Loucy (cell line): ENCODE data around the gene KCND2.

ENCODE experiments used
- H2AFZ ChIP-seq: fragments of 200-600 bp; sonication (generic); 2 replicates; pipeline ENCODE4 v1.6.0; 2016; ENCODE audit warnings: antibody characterized with exemption, mild to moderate bottlenecking, low read length, moderate library complexity
- H3F3A ChIP-seq: fragments of 200-600 bp; 2 replicates; pipeline ENCODE4 v1.6.0; 2016; ENCODE audit warnings: antibody characterized with exemption, low read depth, mild to moderate bottlenecking
- H3K27me3 ChIP-seq: fragments of 200-600 bp; sonication (generic); 2 replicates; pipeline ENCODE4 v1.6.1; 2014; ENCODE audit warnings: low read length, mild to moderate bottlenecking; ENCODE audit not compliant: insufficient read depth, poor library complexity, severe bottlenecking
- H3K36me3 ChIP-seq: fragments of 200-600 bp; sonication (generic); 2 replicates; pipeline ENCODE4 v1.6.1; 2016; ENCODE audit warnings: low read length; ENCODE audit not compliant: insufficient read depth
- H3K4me1 ChIP-seq: fragments of 200-600 bp; sonication (generic); 2 replicates; pipeline ENCODE4 v1.5.1; 2014; ENCODE audit warnings: low read length, mild to moderate bottlenecking; ENCODE audit not compliant: insufficient read depth, poor library complexity, severe bottlenecking
- H3K4me2 ChIP-seq: fragments of 200-600 bp; sonication (generic); 2 replicates; pipeline ENCODE4 v1.6.0; 2014; ENCODE audit warnings: antibody characterized with exemption, low read length, low read depth, mild to moderate bottlenecking; ENCODE audit not compliant: poor library complexity, severe bottlenecking
- H3K4me3 ChIP-seq: fragments of 200-600 bp; sonication (generic); 2 replicates; pipeline ENCODE4 v1.5.1; 2014; ENCODE audit warnings: low read length, mild to moderate bottlenecking, mixed read lengths; ENCODE audit not compliant: poor library complexity, severe bottlenecking
- H3K79me2 ChIP-seq: fragments of 200-600 bp; sonication (generic); 2 replicates; pipeline ENCODE4 v1.6.1; 2014; ENCODE audit warnings: low read length; ENCODE audit not compliant: insufficient read depth
- H3K9ac ChIP-seq: fragments of 200-600 bp; sonication (generic); 2 replicates; pipeline ENCODE4 v1.6.0; 2014; ENCODE audit warnings: mild to moderate bottlenecking, low read depth, low read length, moderate library complexity; ENCODE audit not compliant: poor library complexity, severe bottlenecking
- H3K9me2 ChIP-seq: fragments of 200-600 bp; sonication (generic); replicated peaks from 2 replicates; pipeline ENCODE4 v1.6.1; 2016; ENCODE audit warnings: low read depth, low read length, mixed read lengths
- H3K9me3 ChIP-seq: fragments of 200-600 bp; sonication (generic); 2 replicates; pipeline ENCODE4 v1.6.1; 2014; ENCODE audit warnings: mild to moderate bottlenecking, antibody characterized with exemption, low read length, low read depth; ENCODE audit not compliant: insufficient read depth
- H4K20me1 ChIP-seq: fragments of 200-600 bp; sonication (generic); 2 replicates; pipeline ENCODE4 v1.6.0; 2014; ENCODE audit warnings: antibody characterized with exemption, low read length, mild to moderate bottlenecking; ENCODE audit not compliant: insufficient read depth, poor library complexity, severe bottlenecking
- CTCF ChIP-seq: fragments of 200-600 bp; sonication (generic); conservative IDR thresholded peaks from 2 replicates; pipeline ENCODE4 v1.5.1; 2014; ENCODE audit warnings: mild to moderate bottlenecking, antibody characterized with exemption, low read length
- EZH2phosphoT487 ChIP-seq: fragments of 200-600 bp; IDR thresholded peaks from 2 replicates; pipeline ENCODE4 v1.6.1; 2018; ENCODE audit warnings: antibody characterized with exemption, mild to moderate bottlenecking, moderate library complexity, borderline replicate concordance

KCND2 gene

GRCh38 chr7:120785095-120785494 lies 512.1 kb downstream of the KCND2 start:
- Histone ChIP-seq H3K4me1 (no peaks in the 10 kb centered on the region), H3K9me3 (no peaks in the 10 kb centered on the region), H3K79me2 (no peaks in the 10 kb centered on the region), H3K27me3 (no peaks in the 10 kb centered on the region), H3K9ac (no peak overlapping the region), H3F3A (no peaks in the 10 kb centered on the region), H2AFZ (no peak overlapping the region), H3K36me3 (no peaks in the 10 kb centered on the region), H3K9me2 (no peaks in the 10 kb centered on the region), H3K4me3 (no peak overlapping the region), H4K20me1 (no peaks in the 10 kb centered on the region), H3K4me2 (no peak overlapping the region)
- TF ChIP-seq CTCF (no peak), EZH2phosphoT487 (no peak)

- Histone ChIP-seq H3K27me3 (no peaks in the 10 kb centered on the region), H3K9me2 (no peaks in the 10 kb centered on the region), H3K9ac (no peak overlapping the region), H3K79me2 (no peaks in the 10 kb centered on the region), H3K4me2 (no peak overlapping the region), H3K36me3 (no peaks in the 10 kb centered on the region), H3K9me3 (no peaks in the 10 kb centered on the region), H3K4me3 (no peak overlapping the region), H3K4me1 (no peaks in the 10 kb centered on the region), H4K20me1 (no peaks in the 10 kb centered on the region), H3F3A (no peaks in the 10 kb centered on the region), H2AFZ (peak overlapping the region; percentile 9; the same call in 1 of the 2 replicates)
- TF ChIP-seq CTCF (peak; percentile 95), EZH2phosphoT487 (no peak)
Measured at GRCh38 chr7:120792091-120792860, 519.3 kb downstream of the KCND2 start.

- no peak overlapping the region for H2AFZ ChIP-seq
- H3K4me2 ChIP-seq: no peak overlapping the region
- no peaks in the 10 kb centered on the region for H3K4me1 ChIP-seq
- no peaks in the 10 kb centered on the region for H3K9me2 ChIP-seq
- TF ChIP-seq CTCF (no peak), EZH2phosphoT487 (no peak)
- no peaks in the 10 kb centered on the region for H3K36me3 ChIP-seq
- H4K20me1 ChIP-seq: no peaks in the 10 kb centered on the region
- H3K9ac ChIP-seq: no peak overlapping the region
- H3K79me2 ChIP-seq: no peaks in the 10 kb centered on the region
- H3K4me3 ChIP-seq: no peak overlapping the region
- H3F3A ChIP-seq: no peaks in the 10 kb centered on the region
- no peaks in the 10 kb centered on the region for H3K27me3 ChIP-seq
- H3K9me3 ChIP-seq: no peaks in the 10 kb centered on the region
Measured at GRCh38 chr7:120792861-120793130, 519.8 kb downstream of the KCND2 start.
